ENCODE measurements around the gene SBNO1. TPM values are rescaled to one million over a fixed set of nuclear protein-coding genes. Genes with fewer than 3 reads are reported as not detected.

Gene SBNO1
- total RNA-seq, 1 experiment from 2014 or later: 43.8 TPM

DNA sequence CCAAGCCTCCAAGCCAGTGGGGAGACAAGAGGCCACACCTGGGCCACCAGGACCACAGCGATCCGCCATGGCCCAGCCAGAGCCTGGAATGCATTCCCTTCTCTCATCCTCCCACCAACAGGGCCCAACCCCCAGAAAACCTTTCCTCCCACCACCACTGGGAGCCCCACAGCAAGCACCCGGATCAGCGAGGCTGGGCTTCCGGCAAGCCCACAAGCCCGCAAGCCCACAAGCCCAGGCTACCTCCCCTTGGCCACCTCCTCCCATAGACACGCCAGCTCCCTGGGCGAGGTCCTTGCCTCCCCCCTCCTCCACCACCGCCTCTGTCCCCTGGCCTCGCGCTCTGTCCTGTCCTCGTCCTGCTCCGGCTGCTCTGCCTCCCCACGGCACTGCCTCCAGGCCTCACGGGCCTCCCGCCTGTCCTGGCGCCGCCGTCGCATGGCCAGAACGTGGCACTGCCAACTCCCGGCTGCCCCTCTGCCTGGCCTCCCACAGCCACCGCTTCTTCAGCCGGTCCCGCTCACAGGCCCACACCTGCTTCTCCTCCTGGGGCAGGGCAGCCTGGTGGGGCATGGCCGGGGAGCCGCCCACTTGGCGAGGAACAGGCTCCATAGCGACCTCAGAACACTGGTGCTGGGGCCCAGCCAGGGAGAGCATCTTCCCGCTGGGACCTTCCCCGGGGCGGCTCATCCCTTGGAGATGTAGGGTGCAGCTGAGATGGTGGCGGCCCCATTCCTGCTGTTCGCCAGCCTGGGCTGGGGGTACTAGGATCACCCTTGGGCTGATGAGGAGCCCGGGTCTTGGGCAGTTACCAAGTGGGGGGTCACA is 98.6 kb downstream of the SBNO1 start:
- DNase-seq (ENCODE audit: low read depth, low spot score): no peak

More for the DNA sequence above, 98.6 kb downstream of the SBNO1 start:
- Histone ChIP-seq H2AFZ (ENCODE audit: low read depth, low read length, poor library complexity, severe bottlenecking) (no peak overlapping the region), H3K4me1 (ENCODE audit: control insufficient read depth in 1 of 2, insufficient read depth in 2 of 2, low read length in 2 of 2) (peaks cover 0 to 10% of the 10 kb centered on the region in 2 experiments; a peak in 2 of 4 replicates), H3K79me2 (ENCODE audit: insufficient read depth, low read length) (peaks cover 58% of the 10 kb centered on the region), H3K4me2 (ENCODE audit: low read length) (no peak overlapping the region), H4K20me1 (ENCODE audit: insufficient read depth) (no peaks in the 10 kb centered on the region), H3K9me3 (ENCODE audit: control insufficient read depth in 1 of 2, insufficient read depth in 1 of 2, low read depth in 1 of 2, low read length in 2 of 2) (no peaks in the 10 kb centered on the region), H3K27me3 (ENCODE audit: insufficient read depth, low read length) (no peaks in the 10 kb centered on the region), H3K9ac (ENCODE audit: low read length) (no peak overlapping the region), H3K9me2 (ENCODE audit: insufficient read depth) (no peaks in the 10 kb centered on the region), H3K4me3 (replicated peaks in 1 of 2; ENCODE audit: low read depth in 1 of 2, low read length in 2 of 2) (no peak overlapping the region), H3K27ac (ENCODE audit: low read depth, low read length) (no peak overlapping the region), H3K36me3 (ENCODE audit: control insufficient read depth in 1 of 2, insufficient read depth in 2 of 2, low read length in 2 of 2) (peaks cover 18 to 30% of the 10 kb centered on the region in 2 experiments)
- intact Hi-C loops (cut with micrococcal nuclease): no loop called here
- no TSS peak for BruUV-seq (replicated peaks)
- POLR2A ChIA-PET: no interaction called here
- no peak for ATAC-seq
- TF ChIP-seq FOSL1 (IDR thresholded peaks at IDR 0.05; ENCODE audit: low read depth) (no peak), ELF1 (IDR thresholded peaks at IDR 0.05; ENCODE audit: borderline replicate concordance, low read depth) (no peak), ZNF274 (IDR thresholded peaks at IDR 0.05; ENCODE audit: low read depth, low read length) (no peak), CBX3 (IDR thresholded peaks at IDR 0.05; ENCODE audit: low read depth) (no peak), SP1 (IDR thresholded peaks at IDR 0.05; ENCODE audit: low read depth) (no peak), EZH2 (IDR thresholded peaks at IDR 0.05) (no peak), RAD21 (IDR thresholded peaks at IDR 0.05; ENCODE audit: low read depth) (no peak), EZH2phosphoT487 (IDR thresholded peaks at IDR 0.05; ENCODE audit: borderline replicate concordance) (no peak), CEBPB (IDR thresholded peaks at IDR 0.05; ENCODE audit: low read depth) (no peak), POLR2AphosphoS5 (IDR thresholded peaks at IDR 0.05; ENCODE audit: low read depth, low read length) (no peak), TCF7L2 (IDR thresholded peaks at IDR 0.05; ENCODE audit: borderline replicate concordance, extremely low read depth, insufficient read depth, insufficient read length) (no peak), POLR2A (IDR thresholded peaks at IDR 0.05; ENCODE audit: borderline replicate concordance, extremely low read depth, insufficient read depth, insufficient read length) (no peak), SIN3A (IDR thresholded peaks at IDR 0.05; ENCODE audit: low read depth) (no peak), YY1 (IDR thresholded peaks at IDR 0.05; ENCODE audit: extremely low read depth, insufficient replicate concordance, low read depth, low read length) (no peak)
- TF ChIP-seq, protein P1, sequence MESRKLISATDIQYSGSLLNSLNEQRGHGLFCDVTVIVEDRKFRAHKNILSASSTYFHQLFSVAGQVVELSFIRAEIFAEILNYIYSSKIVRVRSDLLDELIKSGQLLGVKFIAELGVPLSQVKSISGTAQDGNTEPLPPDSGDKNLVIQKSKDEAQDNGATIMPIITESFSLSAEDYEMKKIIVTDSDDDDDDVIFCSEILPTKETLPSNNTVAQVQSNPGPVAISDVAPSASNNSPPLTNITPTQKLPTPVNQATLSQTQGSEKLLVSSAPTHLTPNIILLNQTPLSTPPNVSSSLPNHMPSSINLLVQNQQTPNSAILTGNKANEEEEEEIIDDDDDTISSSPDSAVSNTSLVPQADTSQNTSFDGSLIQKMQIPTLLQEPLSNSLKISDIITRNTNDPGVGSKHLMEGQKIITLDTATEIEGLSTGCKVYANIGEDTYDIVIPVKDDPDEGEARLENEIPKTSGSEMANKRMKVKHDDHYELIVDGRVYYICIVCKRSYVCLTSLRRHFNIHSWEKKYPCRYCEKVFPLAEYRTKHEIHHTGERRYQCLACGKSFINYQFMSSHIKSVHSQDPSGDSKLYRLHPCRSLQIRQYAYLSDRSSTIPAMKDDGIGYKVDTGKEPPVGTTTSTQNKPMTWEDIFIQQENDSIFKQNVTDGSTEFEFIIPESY (IDR thresholded peaks at IDR 0.05; ENCODE audit: extremely low read depth, insufficient replicate concordance, low read length): no peak
- TF ChIP-seq, protein P2, sequence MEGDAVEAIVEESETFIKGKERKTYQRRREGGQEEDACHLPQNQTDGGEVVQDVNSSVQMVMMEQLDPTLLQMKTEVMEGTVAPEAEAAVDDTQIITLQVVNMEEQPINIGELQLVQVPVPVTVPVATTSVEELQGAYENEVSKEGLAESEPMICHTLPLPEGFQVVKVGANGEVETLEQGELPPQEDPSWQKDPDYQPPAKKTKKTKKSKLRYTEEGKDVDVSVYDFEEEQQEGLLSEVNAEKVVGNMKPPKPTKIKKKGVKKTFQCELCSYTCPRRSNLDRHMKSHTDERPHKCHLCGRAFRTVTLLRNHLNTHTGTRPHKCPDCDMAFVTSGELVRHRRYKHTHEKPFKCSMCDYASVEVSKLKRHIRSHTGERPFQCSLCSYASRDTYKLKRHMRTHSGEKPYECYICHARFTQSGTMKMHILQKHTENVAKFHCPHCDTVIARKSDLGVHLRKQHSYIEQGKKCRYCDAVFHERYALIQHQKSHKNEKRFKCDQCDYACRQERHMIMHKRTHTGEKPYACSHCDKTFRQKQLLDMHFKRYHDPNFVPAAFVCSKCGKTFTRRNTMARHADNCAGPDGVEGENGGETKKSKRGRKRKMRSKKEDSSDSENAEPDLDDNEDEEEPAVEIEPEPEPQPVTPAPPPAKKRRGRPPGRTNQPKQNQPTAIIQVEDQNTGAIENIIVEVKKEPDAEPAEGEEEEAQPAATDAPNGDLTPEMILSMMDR (IDR thresholded peaks at IDR 0.05 in 2 of 3, conservative IDR thresholded peaks at IDR 0.05 in 1 of 3; ENCODE audit: borderline replicate concordance in 1 of 3, insufficient read depth in 1 of 3, low read depth in 2 of 3, low read length in 2 of 3): no peak
- RAD21 ChIA-PET (ENCODE audit: low non-redundant PET in 1 of 2, low total read pairs in 2 of 2, uncharacterized antibody in 2 of 2, unreplicated experiment in 2 of 2): no interaction called here
- CTCF ChIA-PET: no interaction called here

Measured in HCT116 (cell line).